ENCODE measurements around the gene CTNND2.

The CTNND2 gene

GRCh38 chr5:11760934-11761603, 143.2 kb downstream of the CTNND2 start:
- no peak for DNase-seq (ENCODE audit: low read depth)

- no peak for DNase-seq (ENCODE audit: low read depth)
Measured at GRCh38 chr5:11758321-11758720, 145.9 kb downstream of the CTNND2 start.

- DNase-seq (ENCODE audit: low read depth), result no peak
Measured at GRCh38 chr5:11757661-11758060, 146.6 kb downstream of the CTNND2 start.

- no peak for DNase-seq (ENCODE audit: low read depth)
Measured at GRCh38 chr5:11737010-11737409, 167.2 kb downstream of the CTNND2 start.

- DNase-seq (ENCODE audit: low read depth), result no peak
Measured at GRCh38 chr5:11734369-11734768, 169.9 kb downstream of the CTNND2 start.

- no peak for DNase-seq (ENCODE audit: low read depth)
Measured at GRCh38 chr5:11733840-11734192, 170.4 kb downstream of the CTNND2 start.

- no peak for DNase-seq (ENCODE audit: low read depth)
Measured at GRCh38 chr5:11733185-11733839, 170.9 kb downstream of the CTNND2 start.

- DNase-seq (ENCODE audit: low read depth), result no peak
Measured at GRCh38 chr5:11724940-11725339, 179.3 kb downstream of the CTNND2 start.

- DNase-seq (ENCODE audit: low read depth), result peak; percentile 1
Measured at GRCh38 chr5:11719888-11720481, 184.3 kb downstream of the CTNND2 start.

- DNase-seq (ENCODE audit: low read depth), result no peak
Measured at GRCh38 chr5:11715461-11716196, 188.6 kb downstream of the CTNND2 start.

- DNase-seq (ENCODE audit: low read depth), result no peak
Measured at GRCh38 chr5:11711932-11712331, 192.3 kb downstream of the CTNND2 start.

GRCh38 chr5:11709021-11709420, 195.2 kb downstream of the CTNND2 start:
- DNase-seq (ENCODE audit: low read depth), result no peak

GRCh38 chr5:11704916-11705315, 199.3 kb downstream of the CTNND2 start:
- no peak for DNase-seq (ENCODE audit: low read depth)

- DNase-seq (ENCODE audit: low read depth), result no peak
Measured at GRCh38 chr5:11700391-11700790, 203.9 kb downstream of the CTNND2 start.

GRCh38 chr5:11692636-11693035, 211.6 kb downstream of the CTNND2 start:
- no peak for DNase-seq (ENCODE audit: low read depth)

GRCh38 chr5:11687498-11687897, 216.7 kb downstream of the CTNND2 start:
- DNase-seq (ENCODE audit: low read depth), result no peak

GRCh38 chr5:11684607-11685006, 219.6 kb downstream of the CTNND2 start:
- no peak for DNase-seq (ENCODE audit: low read depth)

- DNase-seq (ENCODE audit: low read depth), result no peak
Measured at GRCh38 chr5:11683666-11684065, 220.6 kb downstream of the CTNND2 start.

- no peak for DNase-seq (ENCODE audit: low read depth)
Measured at GRCh38 chr5:11681796-11682195, 222.4 kb downstream of the CTNND2 start.

GRCh38 chr5:11679676-11680075, 224.6 kb downstream of the CTNND2 start:
- DNase-seq (ENCODE audit: low read depth), result no peak

GRCh38 chr5:11675184-11675583, 229.1 kb downstream of the CTNND2 start:
- DNase-seq (ENCODE audit: low read depth), result no peak

GRCh38 chr5:11672385-11673085, 231.7 kb downstream of the CTNND2 start:
- no peak for DNase-seq (ENCODE audit: low read depth)

Measured in activated T-cell treated with anti-CD3 and anti-CD28 coated beads for 48 hours (primary cell).